Panc1 (cell line): ENCODE data around the gene MSI2.

Experiments used
- CTCF ChIP-seq: fragments of 450-650 bp; IDR thresholded peaks from 2 replicates; pipeline ENCODE4 v1.5.1; 2017; ENCODE audit warnings: mild to moderate bottlenecking
- POLR2AphosphoS5 ChIP-seq: IDR thresholded peaks from 2 replicates; pipeline ENCODE4 v1.6.1; 2012; ENCODE audit warnings: mild to moderate bottlenecking, low read depth, low read length, moderate library complexity
- REST ChIP-seq, 2 experiments: IDR thresholded peaks; 2 replicates each; pipeline ENCODE4 v1.6.1; 2011 to 2012; ENCODE audit warnings: low read depth in 2 of 2, control low read depth in 1 of 2, low read length in 1 of 2, mild to moderate bottlenecking in 1 of 2, moderate library complexity in 1 of 2; ENCODE audit not compliant: insufficient read depth in 1 of 2
- SIN3A ChIP-seq: IDR thresholded peaks from 2 replicates; pipeline ENCODE4 v1.6.1; 2012; ENCODE audit warnings: low read depth, mild to moderate bottlenecking, low read length, moderate library complexity, borderline replicate concordance; ENCODE audit not compliant: insufficient read depth
- TCF7L2 ChIP-seq: IDR thresholded peaks from 2 replicates; pipeline ENCODE4 v1.6.1; 2011; ENCODE audit warnings: mild to moderate bottlenecking, low read depth, low read length, inconsistent platforms

- TF ChIP-seq CTCF = no peak
- no peak for TF ChIP-seq TCF7L2
- TF ChIP-seq SIN3A = no peak
- no peak for TF ChIP-seq REST (IDR thresholded peaks at IDR 0.05; ENCODE audit: insufficient read depth in 1 of 2, low read depth in 2 of 2, low read length in 1 of 2)
- TF ChIP-seq POLR2AphosphoS5 = no peak
These were observed 356.1 kb downstream of the MSI2 start for GRCh38 chr17:57612202-57613071.
